Bronchial epithelial cell (primary cell): Measurements from ENCODE around the gene SLC41A1. TPM values are rescaled to one million over a fixed set of nuclear protein-coding genes. Genes with fewer than 3 reads are reported as not detected.

Experiments used
- DNase-seq: peaks from one replicate; pipeline ENCODE4 v3.0.0-alpha.2; 2010; ENCODE audit warnings: low read depth
- FAIRE-seq: peaks from 2 replicates; lab custom pipeline; 2011; peaks lifted over from hg19 to GRCh38; lab: Jason Lieb, UNC
- H3K27me3 ChIP-seq: 2 replicates; pipeline ENCODE4 v1.5.1; 2011; ENCODE audit warnings: low read length; ENCODE audit not compliant: control insufficient read depth, insufficient read depth
- H3K36me3 ChIP-seq: 2 replicates; pipeline ENCODE4 v1.5.1; 2011; ENCODE audit warnings: low read length; ENCODE audit not compliant: control insufficient read depth, insufficient read depth
- H3K4me3 ChIP-seq: 2 replicates; pipeline ENCODE4 v1.5.1; 2011; ENCODE audit warnings: mild to moderate bottlenecking, low read depth, low read length, control low read depth
- CTCF ChIP-seq: IDR thresholded peaks from 2 replicates; pipeline ENCODE4 v1.5.1; 2011; ENCODE audit warnings: mild to moderate bottlenecking, moderate library complexity, low read length, control low read depth, inconsistent platforms; ENCODE audit not compliant: insufficient read depth, severe bottlenecking
- total RNA-seq: library from RNA; depleted of rRNA; stranded (reverse); fragments of >200 nt; gene quantifications from 2 replicates; pipeline ENCODE4 v1.2.1, GENCODE V29; 2014

Gene SLC41A1
- total RNA-seq, 1 donor from 2014 or later, result 6.6 TPM

GRCh38 chr1:205746757-205747412, 66.1 kb downstream of the SLC41A1 start:
- no peaks in the 10 kb centered on the region for H3K27me3 ChIP-seq
- H3K36me3 ChIP-seq, result no peaks in the 10 kb centered on the region
- peak; percentile 28 for DNase-seq
- no peak overlapping the region for H3K4me3 ChIP-seq
- no peak for TF ChIP-seq CTCF
- FAIRE-seq, result no peak

- TF ChIP-seq CTCF, result no peak
- Histone ChIP-seq H3K4me3 (no peak overlapping the region), H3K27me3 (no peaks in the 10 kb centered on the region), H3K36me3 (no peaks in the 10 kb centered on the region)
- no peak for FAIRE-seq
- no peak for DNase-seq
These were observed 68.6 kb downstream of the SLC41A1 start for GRCh38 chr1:205744403-205744802.

- no peak for TF ChIP-seq CTCF
- H3K4me3 ChIP-seq, result no peak overlapping the region
- FAIRE-seq, result no peak
These were observed 69.0 kb downstream of the SLC41A1 start for GRCh38 chr1:205743977-205744376.

GRCh38 chr1:205741681-205742080, 71.3 kb downstream of the SLC41A1 start:
- Histone ChIP-seq H3K27me3 (no peaks in the 10 kb centered on the region), H3K4me3 (no peak overlapping the region), H3K36me3 (peaks cover 1% of the 10 kb centered on the region)
- no peak for TF ChIP-seq CTCF
- no peak for FAIRE-seq
- DNase-seq, result no peak

More at GRCh38 chr1:205743977-205744376, 69.0 kb downstream of the SLC41A1 start:
- Histone ChIP-seq H3K27me3 (no peaks in the 10 kb centered on the region), H3K36me3 (no peaks in the 10 kb centered on the region)
- no peak for DNase-seq

GRCh38 chr1:205739348-205740160, 73.4 kb downstream of the SLC41A1 start:
- Histone ChIP-seq H3K36me3 (peaks cover 4% of the 10 kb centered on the region), H3K4me3 (no peak overlapping the region), H3K27me3 (no peaks in the 10 kb centered on the region)
- no peak for FAIRE-seq
- DNase-seq, result peak; percentile 39
- no peak for TF ChIP-seq CTCF

Other genes starting within 250 kb of the SLC41A1 start
- gene ELK4, start 181.2 kb downstream of the SLC41A1 start, total RNA-seq, result 10.2 and 10.8 TPM in 2 replicates
- gene SLC45A3, start 132.7 kb downstream of the SLC41A1 start, total RNA-seq, result 0.77 and 0.79 TPM in 2 replicates
- gene NUCKS1, start 63.0 kb downstream of the SLC41A1 start, total RNA-seq, result 72.1 and 91.1 TPM in 2 replicates
- gene RAB29, start 37.7 kb downstream of the SLC41A1 start, total RNA-seq, result 14.3 and 18.7 TPM in 2 replicates
- not detected in 2 replicates for gene PM20D1, start 36.9 kb upstream of the SLC41A1 start, total RNA-seq
- gene SLC26A9, start 130.3 kb upstream of the SLC41A1 start, total RNA-seq, result 0.26 TPM in 1 of 2 replicates, not detected in the other
- gene RAB7B, start 190.2 kb upstream of the SLC41A1 start, total RNA-seq, result 2.9 and 4.9 TPM in 2 replicates
- gene CTSE, start 210.7 kb upstream of the SLC41A1 start, total RNA-seq, result not detected in 2 replicates
- gene RHEX, start 240.0 kb upstream of the SLC41A1 start, total RNA-seq, result not detected in 2 replicates